HG03159 (cell line): ENCODE data around the gene ZNF76.
"Not testable (repeated sequence)": the region's sequence is repeated elsewhere in the genome, so short reads cannot be mapped to it uniquely, and the experiment has no call there.

Experiments
- ATAC-seq: cut with Tn5 transposase; IDR thresholded peaks from one replicate; pipeline ENCODE4 v1.9.1; 2021; ENCODE audit warnings: mild to moderate bottlenecking, moderate library complexity; ENCODE audit not compliant: unreplicated experiment

The ZNF76 gene

GRCh38 chr6:35298625-35299140, 39.1 kb downstream of the ZNF76 start:
- ATAC-seq = no peak

DNA sequence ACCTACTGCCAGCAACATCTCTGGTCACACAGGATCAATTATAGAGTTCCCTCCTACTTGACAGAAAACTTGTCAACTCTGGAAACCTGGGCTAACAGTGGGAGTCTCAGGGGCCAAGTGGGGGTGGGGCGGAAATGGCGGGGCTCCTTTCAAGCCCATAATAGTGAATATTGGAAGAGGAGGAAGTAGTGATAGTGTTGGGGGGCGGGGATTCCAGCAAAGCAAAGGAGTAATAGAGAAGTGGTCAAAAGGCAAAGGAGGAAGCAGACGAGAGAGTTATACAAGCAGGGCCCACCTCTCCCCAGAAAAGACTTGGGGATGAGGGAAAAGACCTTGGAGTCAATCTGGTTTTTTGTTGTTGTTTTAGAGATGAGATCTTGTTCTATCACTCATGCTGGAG, 40.1 kb downstream of the ZNF76 start:
- no peak for ATAC-seq

DNA sequence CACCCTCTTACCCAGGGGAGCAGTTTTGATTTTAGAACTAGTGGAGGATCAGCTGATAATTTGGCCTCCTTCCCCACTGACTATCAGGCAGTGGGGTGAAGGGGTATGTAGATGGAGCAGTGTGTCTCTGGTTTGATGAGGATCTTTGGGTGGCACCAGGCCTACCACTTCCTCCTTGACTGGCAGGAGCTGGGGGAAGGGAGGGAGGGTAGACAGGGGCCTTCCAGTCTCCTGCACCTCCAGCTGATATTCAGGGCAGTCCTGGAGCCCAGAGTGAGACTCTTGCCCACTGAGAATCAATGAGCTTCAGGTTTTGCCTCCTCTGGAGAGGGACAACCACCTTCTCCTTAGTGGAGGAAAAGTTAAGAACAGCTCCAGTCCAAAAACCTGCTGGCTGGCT, 41.3 kb downstream of the ZNF76 start:
- no peak for ATAC-seq

DNA sequence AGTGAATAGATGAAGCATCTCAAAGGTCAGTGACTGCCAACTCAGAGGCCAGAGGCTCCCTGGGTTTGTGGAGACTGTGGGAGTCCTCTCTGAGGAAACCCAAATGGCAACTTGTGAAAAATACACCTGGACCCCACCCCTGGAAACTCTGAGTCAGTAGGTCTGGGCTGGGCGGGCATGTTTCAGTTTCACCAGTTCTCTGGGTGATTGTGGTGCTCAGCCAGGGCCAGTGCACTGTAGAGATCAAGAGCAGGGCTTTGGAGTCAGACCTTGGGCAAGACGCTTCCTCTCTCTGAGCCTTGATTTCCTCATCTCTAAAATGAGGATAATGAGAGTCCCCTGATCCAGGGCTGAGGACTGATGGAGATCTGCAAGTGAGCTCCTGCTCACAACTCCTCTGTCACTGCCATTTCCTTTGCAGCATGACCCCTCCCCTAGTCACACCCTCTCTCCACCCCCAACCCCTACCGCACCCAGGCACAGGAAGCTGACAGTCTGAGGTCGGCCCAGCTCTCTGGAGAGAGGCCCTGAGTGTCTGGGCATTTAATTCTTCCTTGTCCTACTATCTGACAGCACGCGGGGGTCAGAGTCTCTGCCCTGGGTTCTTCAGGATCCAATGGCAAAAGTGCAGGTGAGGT, 43.2 kb downstream of the ZNF76 start:
- ATAC-seq = peak; percentile 76

DNA sequence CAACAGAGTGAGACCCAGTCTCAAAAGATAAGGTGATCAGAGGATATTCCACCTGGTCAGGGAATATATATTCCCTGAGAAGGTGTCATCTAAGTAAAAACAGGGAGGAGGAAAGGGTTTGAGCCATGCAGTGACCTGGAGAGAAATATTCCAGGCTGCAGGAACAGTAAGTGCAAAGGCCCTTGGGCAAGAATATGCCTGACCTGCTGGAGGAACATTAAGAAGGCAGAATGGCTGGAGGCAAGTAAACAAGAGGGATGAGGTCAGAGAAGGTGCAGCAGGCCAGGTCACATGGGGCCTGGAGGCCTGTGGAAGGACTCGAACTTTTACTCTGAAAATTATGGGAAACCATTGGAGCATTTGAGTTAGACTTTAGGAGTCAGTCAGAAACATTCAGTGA, 44.8 kb downstream of the ZNF76 start:
- no peak for ATAC-seq

DNA sequence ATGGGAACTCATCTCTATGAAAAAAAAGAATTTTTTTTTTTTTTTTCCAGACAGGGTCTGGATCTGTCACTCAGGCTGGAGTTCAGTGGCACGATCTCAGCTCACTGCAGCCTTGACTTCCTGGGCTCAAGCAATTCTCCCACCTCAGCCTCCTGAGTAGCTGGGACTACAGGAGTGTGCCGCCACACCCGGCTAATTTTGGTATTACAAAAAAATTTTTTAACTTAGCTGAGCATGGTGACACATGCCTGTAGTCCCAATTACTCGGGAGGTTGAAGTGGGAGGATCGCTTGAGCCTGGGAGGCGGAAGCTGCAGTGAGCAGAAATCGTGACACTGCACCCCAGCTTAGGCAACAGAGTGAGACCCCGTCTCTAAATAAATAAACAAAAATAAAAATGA, 45.6 kb downstream of the ZNF76 start:
- ATAC-seq = no peak

GRCh38 chr6:35307138-35307537, 47.6 kb downstream of the ZNF76 start:
- ATAC-seq = not testable (repeated sequence)

DNA sequence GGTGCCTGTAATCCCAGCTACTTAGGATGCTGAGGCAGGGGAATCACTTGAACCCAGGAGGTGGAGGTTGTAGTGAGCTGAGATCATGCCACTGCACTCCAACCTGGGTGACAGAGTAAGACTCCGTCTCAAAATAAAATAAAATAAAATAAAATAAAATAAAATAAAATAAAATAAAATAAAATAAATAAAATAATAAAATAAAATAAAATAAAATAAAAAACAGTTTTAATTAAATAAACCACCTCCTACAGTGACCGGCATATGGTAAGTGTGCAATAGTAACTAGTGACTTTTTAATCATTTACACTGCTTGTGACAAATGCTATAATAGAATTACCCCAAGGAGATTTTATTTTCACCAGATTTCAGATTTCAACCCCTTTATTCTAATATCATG, 49.0 kb downstream of the ZNF76 start:
- ATAC-seq = not testable (repeated sequence)

DNA sequence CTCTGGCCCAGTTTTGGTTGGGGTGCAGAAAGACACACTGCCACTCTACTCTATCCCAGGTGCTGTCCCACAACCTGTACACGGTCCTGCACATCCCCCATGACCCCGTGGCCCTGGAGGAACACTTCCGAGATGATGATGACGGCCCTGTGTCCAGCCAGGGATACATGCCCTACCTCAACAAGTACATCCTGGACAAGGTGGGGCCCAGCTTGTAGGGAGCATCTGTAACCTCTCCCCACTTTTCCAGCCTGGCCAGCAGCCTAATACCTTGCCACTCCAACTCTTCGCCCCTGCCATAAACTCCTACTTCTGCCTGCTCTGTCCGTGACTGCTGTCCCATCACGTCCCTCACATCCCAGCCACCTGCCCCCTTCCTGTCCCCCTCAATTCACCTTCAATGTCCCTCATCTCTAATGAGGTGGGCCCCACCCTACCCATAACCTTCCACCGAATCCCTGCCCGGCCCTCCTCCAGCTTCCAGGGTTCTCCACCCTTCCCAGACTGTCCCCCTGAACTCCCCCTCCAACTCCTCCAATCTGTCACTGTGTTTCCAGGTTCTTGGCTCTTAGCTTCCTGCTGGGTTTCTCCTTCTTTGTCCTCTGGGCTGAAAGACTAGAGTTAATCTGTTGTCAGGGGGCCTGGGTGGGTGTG, 50.2 kb downstream of the ZNF76 start:
- ATAC-seq = no peak

GRCh38 chr6:35310265-35310831, 50.8 kb downstream of the ZNF76 start:
- no peak for ATAC-seq

- ATAC-seq = no peak
Measured at GRCh38 chr6:35311390-35312075, 52.0 kb downstream of the ZNF76 start.

GRCh38 chr6:35312076-35312800, 52.7 kb downstream of the ZNF76 start:
- no peak for ATAC-seq

DNA sequence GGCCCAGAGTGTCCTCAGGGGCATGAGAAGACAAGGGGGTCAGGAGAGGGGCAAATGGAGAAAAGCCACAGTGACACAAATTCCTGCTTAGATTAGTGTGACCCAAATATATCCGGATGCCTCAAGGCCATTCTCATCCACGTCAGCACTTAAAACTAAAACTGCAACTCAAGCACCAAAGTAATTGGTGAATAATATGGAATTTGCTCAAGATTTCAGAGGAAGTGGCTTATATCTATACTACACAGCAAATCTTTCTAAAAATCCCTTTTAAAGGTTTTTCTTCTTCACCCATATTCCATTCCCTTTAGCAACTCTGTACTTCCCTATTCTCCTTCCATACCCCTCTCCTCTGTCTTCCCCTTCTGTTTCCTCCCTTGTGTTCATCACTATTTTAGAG, 53.3 kb downstream of the ZNF76 start:
- ATAC-seq = no peak

- no peak for ATAC-seq
Measured at GRCh38 chr6:35317483-35318195, 58.1 kb downstream of the ZNF76 start.

- ATAC-seq = no peak
Measured at GRCh38 chr6:35318196-35319171, 58.9 kb downstream of the ZNF76 start.

DNA sequence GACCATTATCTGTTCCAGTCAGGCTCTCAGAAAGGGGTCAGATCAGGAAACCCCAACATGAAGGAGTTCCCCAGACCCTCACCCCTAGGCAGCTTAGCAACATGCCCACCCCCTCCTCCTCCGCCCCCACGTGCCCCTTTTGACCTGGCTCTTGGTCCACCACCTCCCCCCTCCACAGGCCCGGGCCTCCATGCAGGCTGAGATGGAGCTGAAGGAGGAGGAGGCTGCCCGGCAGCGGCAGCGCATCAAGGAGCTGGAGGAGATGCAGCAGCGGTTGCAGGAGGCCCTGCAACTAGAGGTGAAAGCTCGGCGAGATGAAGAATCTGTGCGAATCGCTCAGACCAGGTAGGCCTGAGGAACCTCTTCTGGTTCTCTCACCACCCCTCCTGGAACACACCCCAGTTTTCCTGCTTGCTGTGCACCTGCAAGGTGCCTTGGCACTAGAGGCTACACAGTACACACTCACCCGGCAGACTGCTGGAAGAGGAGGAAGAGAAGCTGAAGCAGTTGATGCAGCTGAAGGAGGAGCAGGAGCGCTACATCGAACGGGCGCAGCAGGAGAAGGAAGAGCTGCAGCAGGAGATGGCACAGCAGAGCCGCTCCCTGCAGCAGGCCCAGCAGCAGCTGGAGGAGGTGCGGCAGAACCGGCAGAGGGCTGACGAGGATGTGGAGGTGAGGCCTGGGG, 60.0 kb downstream of the ZNF76 start:
- ATAC-seq = no peak

GRCh38 chr6:35320031-35320410, 60.5 kb downstream of the ZNF76 start:
- ATAC-seq = no peak

GRCh38 chr6:35321091-35321490, 61.6 kb downstream of the ZNF76 start:
- no peak for ATAC-seq
